ENCODE measurements around the gene TAS2R41.

TAS2R41 gene

DNA sequence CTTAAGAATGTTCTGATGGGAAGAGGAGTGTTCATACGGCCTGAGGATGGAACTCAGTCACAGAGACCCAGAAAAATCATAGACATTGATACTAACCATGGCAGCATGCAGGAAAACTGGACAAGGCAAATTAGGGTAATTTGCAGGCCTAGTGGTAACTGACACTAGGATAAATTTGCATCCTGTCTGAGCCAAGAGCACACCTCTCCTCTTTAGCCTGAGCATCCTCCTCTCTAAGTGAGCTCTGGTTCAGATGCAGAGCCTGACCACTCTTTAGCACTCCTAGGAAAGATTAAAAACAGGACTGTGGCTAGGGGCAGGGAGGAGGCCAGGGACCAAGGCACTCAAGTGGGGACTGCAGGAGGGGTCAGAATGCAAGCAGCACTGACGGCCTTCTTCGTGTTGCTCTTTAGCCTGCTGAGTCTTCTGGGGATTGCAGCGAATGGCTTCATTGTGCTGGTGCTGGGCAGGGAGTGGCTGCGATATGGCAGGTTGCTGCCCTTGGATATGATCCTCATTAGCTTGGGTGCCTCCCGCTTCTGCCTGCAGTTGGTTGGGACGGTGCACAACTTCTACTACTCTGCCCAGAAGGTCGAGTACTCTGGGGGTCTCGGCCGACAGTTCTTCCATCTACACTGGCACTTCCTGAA, at the start of gene TAS2R41:
TSS of gene TAS2R41 (plus strand) at position 373 of the 650 bp plus-strand sequence. CDS start at position 373, 0 bp downstream.
- no peak for DNase-seq

- no peak for DNase-seq
Measured at GRCh38 chr7:143429770-143430698, 47.6 kb upstream of the TAS2R41 start.

DNA sequence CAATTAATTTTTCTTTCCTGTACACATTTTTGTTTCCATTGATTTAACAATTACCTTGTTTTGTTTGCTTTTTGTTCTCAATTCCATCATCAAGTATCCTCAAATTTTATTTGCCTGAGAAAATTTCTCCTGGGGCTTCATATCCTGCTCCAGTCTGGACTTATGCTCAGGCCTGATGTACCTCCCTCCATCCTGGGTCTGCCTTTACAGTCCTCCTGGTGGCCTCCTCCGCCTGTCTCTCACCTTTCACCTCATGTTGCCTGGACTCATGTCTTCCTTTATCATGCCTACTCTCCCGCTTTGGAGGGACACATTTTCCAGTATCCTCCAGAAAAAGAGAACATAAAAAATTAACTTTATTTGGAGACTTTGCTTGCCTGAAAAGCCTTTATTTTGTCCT, 46.6 kb upstream of the TAS2R41 start:
- DNase-seq: no peak

GRCh38 chr7:143433759-143434158, 43.9 kb upstream of the TAS2R41 start:
- no peak for DNase-seq

GRCh38 chr7:143434660-143435059, 43.0 kb upstream of the TAS2R41 start:
- no peak for DNase-seq

DNA sequence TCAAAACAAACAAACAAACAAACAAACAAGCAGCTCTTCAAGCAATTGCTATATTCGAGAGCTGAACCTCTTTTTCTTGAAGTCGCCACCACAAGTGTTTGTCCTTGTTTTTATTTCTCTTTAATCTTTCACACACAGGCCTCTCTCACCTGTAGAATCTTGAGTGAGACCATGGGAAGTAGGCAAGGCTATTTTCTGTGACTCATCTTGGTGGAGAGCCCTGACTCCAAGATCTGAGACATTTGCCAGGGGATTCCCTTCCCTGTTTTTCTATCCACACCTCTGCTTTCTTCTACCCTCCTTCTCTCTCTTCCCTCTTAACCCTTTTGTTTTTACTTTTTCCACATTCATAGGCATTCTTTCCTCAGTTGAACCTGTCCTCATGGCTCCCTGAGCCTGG, 42.4 kb upstream of the TAS2R41 start:
- DNase-seq: no peak

- DNase-seq: no peak
Measured at GRCh38 chr7:143436325-143436946, 41.2 kb upstream of the TAS2R41 start.

DNA sequence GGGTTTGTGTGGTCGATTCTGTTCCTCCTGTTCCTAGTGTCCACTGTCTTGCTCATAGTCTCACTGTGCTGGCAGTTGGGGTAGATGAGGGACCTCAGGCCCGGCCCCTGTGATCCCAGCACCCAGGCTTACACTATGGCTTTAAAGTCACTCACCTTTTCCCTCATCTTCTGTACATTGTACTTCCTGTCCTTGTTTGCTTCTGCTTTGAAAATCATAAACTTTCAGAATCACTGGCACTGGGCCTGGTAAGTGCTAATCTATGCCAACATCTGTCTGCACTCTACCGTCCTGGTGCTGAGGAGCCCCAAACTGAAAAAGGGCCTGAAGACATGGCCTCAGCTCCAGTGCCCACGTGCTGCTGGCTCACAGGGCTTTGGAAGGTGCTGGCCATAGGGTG, 40.1 kb upstream of the TAS2R41 start:
- DNase-seq: no peak

GRCh38 chr7:143439866-143440265, 37.8 kb upstream of the TAS2R41 start:
- no peak for DNase-seq

GRCh38 chr7:143443153-143443552, 34.5 kb upstream of the TAS2R41 start, which contains the start of gene TAS2R60:
TSS of gene TAS2R60 (plus strand) at chr7:143443453. CDS start at chr7:143443453, 0 bp downstream.
- DNase-seq: no peak

DNA sequence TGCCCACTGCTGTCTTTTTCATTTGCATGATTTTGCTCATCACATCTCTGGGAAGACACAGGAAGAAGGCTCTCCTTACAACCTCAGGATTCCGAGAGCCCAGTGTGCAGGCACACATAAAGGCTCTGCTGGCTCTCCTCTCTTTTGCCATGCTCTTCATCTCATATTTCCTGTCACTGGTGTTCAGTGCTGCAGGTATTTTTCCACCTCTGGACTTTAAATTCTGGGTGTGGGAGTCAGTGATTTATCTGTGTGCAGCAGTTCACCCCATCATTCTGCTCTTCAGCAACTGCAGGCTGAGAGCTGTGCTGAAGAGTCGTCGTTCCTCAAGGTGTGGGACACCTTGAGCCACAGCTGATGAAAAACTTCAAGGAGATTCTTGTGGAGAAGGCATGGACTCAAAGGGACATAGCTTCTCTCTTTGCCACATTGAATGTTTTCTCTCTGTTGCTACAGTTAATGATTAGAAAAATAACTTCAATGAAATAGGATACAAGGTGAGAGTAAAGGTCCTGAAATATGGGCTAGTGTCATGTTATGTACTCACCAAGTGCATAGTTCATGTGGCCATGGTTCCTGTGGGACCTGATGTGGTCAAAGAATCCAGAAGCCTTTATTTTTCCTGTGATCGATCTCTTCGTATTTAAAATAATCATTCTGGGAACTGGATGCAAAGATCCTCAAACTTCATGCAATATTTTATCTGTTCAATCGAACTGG, 33.5 kb upstream of the TAS2R41 start:
- DNase-seq: no peak

DNA sequence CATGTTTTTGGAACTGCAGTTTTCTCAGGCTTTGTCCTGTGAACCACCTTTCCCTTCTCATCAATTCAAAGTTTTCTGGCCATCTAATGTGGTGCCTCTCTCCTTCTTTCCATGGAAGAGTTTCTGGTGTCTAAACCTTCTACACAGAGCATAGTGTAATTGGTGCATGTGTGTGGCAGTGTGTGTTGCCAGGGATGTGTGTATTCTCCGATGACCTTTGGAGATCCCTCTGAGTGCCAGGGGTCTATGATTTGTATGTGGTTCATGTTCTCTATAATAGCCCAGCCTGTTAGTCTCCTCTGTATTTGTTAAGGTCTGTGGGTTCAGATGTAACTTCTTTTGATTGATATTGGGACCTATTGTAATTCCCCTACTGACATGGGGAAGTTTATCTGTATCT, 32.9 kb upstream of the TAS2R41 start:
- DNase-seq: no peak

DNA sequence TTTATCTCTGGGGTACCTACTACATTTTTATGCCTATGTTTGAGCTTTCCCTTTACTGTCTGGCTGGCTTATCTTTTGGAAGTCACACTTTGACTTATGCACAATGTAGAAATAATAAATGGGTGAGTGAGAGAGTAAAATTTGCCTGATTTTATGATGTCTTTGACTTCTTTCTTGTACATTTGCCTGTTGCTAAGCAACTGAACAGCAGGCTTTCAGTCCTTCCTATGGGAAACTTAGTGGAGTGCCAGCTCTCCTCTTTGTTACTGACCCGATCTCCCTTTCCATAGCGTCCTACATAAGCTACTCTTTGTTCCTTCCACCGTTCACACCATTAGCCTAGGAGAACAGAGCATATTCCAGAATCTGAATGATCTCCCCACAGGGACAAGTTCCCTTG, 30.2 kb upstream of the TAS2R41 start:
- no peak for DNase-seq

GRCh38 chr7:143448429-143448828, 29.2 kb upstream of the TAS2R41 start:
- DNase-seq: no peak

GRCh38 chr7:143449793-143450192, 27.9 kb upstream of the TAS2R41 start:
- DNase-seq: no peak

- no peak for DNase-seq
Measured at GRCh38 chr7:143451122-143451521, 26.6 kb upstream of the TAS2R41 start.

DNA sequence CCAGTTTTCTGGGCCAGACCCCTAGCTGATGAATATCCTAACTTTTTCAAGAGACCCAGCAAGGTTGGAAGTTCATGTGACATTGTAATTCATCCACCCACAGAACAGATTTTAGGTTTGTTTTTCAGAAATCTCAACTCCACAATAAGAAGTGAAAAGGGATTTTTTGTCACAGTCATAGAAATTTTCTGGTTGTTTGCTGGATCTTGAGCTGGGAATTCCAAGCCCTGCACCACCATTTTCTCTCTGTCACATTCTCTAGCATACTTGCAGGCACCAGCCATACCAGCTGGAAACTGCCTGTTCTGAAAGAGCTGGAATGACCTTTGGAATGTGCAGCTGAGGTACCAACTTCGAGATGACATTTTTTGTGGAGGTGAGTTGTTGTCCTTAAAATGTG, 25.9 kb upstream of the TAS2R41 start:
- no peak for DNase-seq

DNA sequence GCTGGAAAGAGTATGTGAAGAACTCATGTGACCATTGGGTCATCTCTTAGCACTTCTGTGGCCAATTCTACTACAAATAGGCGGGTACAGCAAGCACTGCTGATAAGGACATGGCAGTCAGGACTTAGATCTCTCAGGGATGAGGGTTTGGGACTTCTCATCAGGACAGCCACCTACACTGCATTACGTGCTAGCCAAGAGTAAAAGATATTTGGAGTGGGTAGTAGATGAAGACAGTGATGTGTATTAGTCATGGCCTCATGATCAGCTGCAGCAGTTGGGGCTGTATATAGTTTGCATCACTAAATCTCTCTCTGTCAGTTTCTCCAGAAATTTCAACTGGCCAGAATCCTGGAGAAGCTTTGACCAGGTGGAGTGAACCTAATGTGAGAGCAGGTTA, 25.2 kb upstream of the TAS2R41 start:
- no peak for DNase-seq

- DNase-seq: no peak
Measured at GRCh38 chr7:143454091-143454680, 23.5 kb upstream of the TAS2R41 start.

DNA sequence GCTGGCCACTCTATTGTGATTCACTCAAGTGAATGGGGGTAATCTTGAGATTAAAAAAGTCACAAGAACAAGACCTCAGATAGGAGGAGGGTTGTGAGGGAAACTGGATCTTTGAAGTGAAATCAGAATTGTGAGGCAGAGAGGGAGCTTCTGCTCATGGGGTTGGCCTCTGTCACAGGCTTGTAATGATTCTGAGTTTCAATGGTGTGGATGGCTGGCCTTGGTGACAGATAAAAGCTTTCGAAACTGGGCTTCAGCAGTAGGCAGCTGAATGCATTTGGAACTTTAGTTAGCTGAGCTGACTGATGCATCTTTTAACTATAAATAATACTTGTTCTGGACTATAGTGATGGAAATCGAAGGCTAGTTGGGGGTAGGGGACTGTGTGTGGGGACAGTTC, 22.2 kb upstream of the TAS2R41 start:
- DNase-seq: no peak

GRCh38 chr7:143455942-143456341, 21.7 kb upstream of the TAS2R41 start:
- no peak for DNase-seq

GRCh38 chr7:143456992-143457793, 20.5 kb upstream of the TAS2R41 start:
- no peak for DNase-seq
